Trophoblast cell (in vitro differentiated cells and primary cell): ENCODE measurements around the gene NLGN4Y.

ENCODE experiments used
- DNase-seq, 2 donors: peaks; one replicate each; pipeline ENCODE4 v3.0.0-alpha.2; 2016
- H2AFZ ChIP-seq: 2 replicates; pipeline ENCODE4 v1.6.1; 2013; ENCODE audit warnings: low read length, moderate library complexity, mild to moderate bottlenecking; ENCODE audit not compliant: insufficient read depth, poor library complexity
- H2AK5ac ChIP-seq: 2 replicates; pipeline ENCODE4 v1.6.1; 2013; ENCODE audit warnings: mild to moderate bottlenecking, low read length
- H2BK120ac ChIP-seq: 2 replicates; pipeline ENCODE4 v1.6.1; 2013; ENCODE audit warnings: low read length, mild to moderate bottlenecking, moderate library complexity; ENCODE audit not compliant: insufficient read depth, poor library complexity
- H2BK12ac ChIP-seq: 2 replicates; pipeline ENCODE4 v1.6.1; 2013; ENCODE audit warnings: mild to moderate bottlenecking, low read length, moderate library complexity
- H2BK5ac ChIP-seq: 2 replicates; pipeline ENCODE4 v1.6.1; 2013; ENCODE audit warnings: low read length, low read depth, moderate library complexity, mild to moderate bottlenecking; ENCODE audit not compliant: poor library complexity
- H3K14ac ChIP-seq: 2 replicates; pipeline ENCODE4 v1.6.1; 2013; ENCODE audit warnings: mild to moderate bottlenecking, low read length
- H3K18ac ChIP-seq: 2 replicates; pipeline ENCODE4 v1.6.1; 2013; ENCODE audit warnings: mild to moderate bottlenecking, low read length
- H3K23ac ChIP-seq: 2 replicates; pipeline ENCODE4 v1.6.1; 2013; ENCODE audit warnings: low read length
- H3K27ac ChIP-seq: 2 replicates; pipeline ENCODE4 v1.5.1; 2013; ENCODE audit warnings: low read depth, mild to moderate bottlenecking, inconsistent platforms, low read length, moderate library complexity
- H3K27me3 ChIP-seq: 2 replicates; pipeline ENCODE4 v1.6.1; 2013; ENCODE audit warnings: inconsistent platforms, mild to moderate bottlenecking, low read length, moderate library complexity; ENCODE audit not compliant: insufficient read depth
- H3K36me3 ChIP-seq, 2 experiments: 1 replicate in 1 of 2; 2 replicates in 1 of 2; pipeline ENCODE4 v1.6.1; 2013; ENCODE audit warnings: low read length in 2 of 2, mild to moderate bottlenecking in 2 of 2, moderate library complexity in 1 of 2; ENCODE audit not compliant: insufficient read depth in 2 of 2, control insufficient read depth in 1 of 2
- H3K4ac ChIP-seq: 2 replicates; pipeline ENCODE4 v1.6.1; 2013; ENCODE audit warnings: low read depth, mild to moderate bottlenecking, low read length, moderate library complexity
- H3K4me1 ChIP-seq, 2 experiments: 1 replicate in 1 of 2; 2 replicates in 1 of 2; pipeline ENCODE4 v1.6.1; 2013; ENCODE audit warnings: low read length in 2 of 2, mild to moderate bottlenecking in 2 of 2, moderate library complexity in 1 of 2; ENCODE audit not compliant: insufficient read depth in 2 of 2, control insufficient read depth in 1 of 2
- H3K4me2 ChIP-seq: 2 replicates; pipeline ENCODE4 v1.6.1; 2013; ENCODE audit warnings: inconsistent platforms, mild to moderate bottlenecking, low read length, moderate library complexity
- H3K4me3 ChIP-seq: 2 replicates; pipeline ENCODE4 v1.5.1; 2013; ENCODE audit warnings: mild to moderate bottlenecking, low read depth, low read length, inconsistent platforms
- H3K79me1 ChIP-seq: one replicate; pipeline ENCODE4 v1.6.1; 2013; ENCODE audit warnings: low read length
- H3K79me2 ChIP-seq: 2 replicates; pipeline ENCODE4 v1.6.1; 2013; ENCODE audit warnings: low read length, mild to moderate bottlenecking; ENCODE audit not compliant: control insufficient read depth, insufficient read depth, poor library complexity
- H3K9ac ChIP-seq: 2 replicates; pipeline ENCODE4 v1.6.1; 2013; ENCODE audit warnings: mild to moderate bottlenecking, low read length
- H3K9me3 ChIP-seq: 2 replicates; pipeline ENCODE4 v1.6.1; 2013; ENCODE audit warnings: low read depth, mild to moderate bottlenecking, control low read depth, inconsistent platforms, low read length; ENCODE audit not compliant: insufficient read depth
- H4K12ac ChIP-seq: 2 replicates; pipeline ENCODE4 v1.6.1; 2013; ENCODE audit warnings: low read depth, mild to moderate bottlenecking, low read length, moderate library complexity
- H4K8ac ChIP-seq: 2 replicates; pipeline ENCODE4 v1.6.1; 2013; ENCODE audit warnings: low read depth, mild to moderate bottlenecking, low read length, moderate library complexity
- H4K91ac ChIP-seq: one replicate; pipeline ENCODE4 v1.6.1; 2013; ENCODE audit warnings: low read depth, mild to moderate bottlenecking, low read length, moderate library complexity
- WGBS: extraction: QIAGEN DNeasy Blood & Tissue Kit; methylation state at CpG from one replicate; pipeline ENCODE4 v1.1.7; 2013; ENCODE audit warnings: missing lambda C conversion rate; ENCODE audit not compliant: insufficient read length, insufficient coverage; ENCODE audit errors: extremely low coverage; 5-methylcytosine and 5-hydroxymethylcytosine counted together

Gene NLGN4Y

GRCh38 chrY:14762903-14763302, 238.6 kb downstream of the NLGN4Y start:
- DNase-seq: no peak
- Histone ChIP-seq H3K79me1 (no peaks in the 10 kb centered on the region), H3K4me1 (no peaks in the 10 kb centered on the region), H3K79me2 (no peaks in the 10 kb centered on the region), H3K4me2 (no peak overlapping the region), H3K4me3 (no peak overlapping the region), H3K36me3 (no peaks in the 10 kb centered on the region), H4K12ac (no peak overlapping the region), H4K8ac (no peak overlapping the region), H3K4ac (no peak overlapping the region), H3K23ac (no peak overlapping the region), H3K18ac (no peak overlapping the region), H2AK5ac (no peak overlapping the region), H2BK5ac (no peak overlapping the region), H4K91ac (no peak overlapping the region), H3K27ac (no peak overlapping the region), H3K27me3 (no peaks in the 10 kb centered on the region), H2BK120ac (no peak overlapping the region), H3K9ac (no peak overlapping the region), H2BK12ac (no peak overlapping the region), H3K14ac (no peak overlapping the region), H2AFZ (no peak overlapping the region), H3K9me3 (no peaks in the 10 kb centered on the region)
- no CpG with 5 or more reads among the region's 1 CpG for WGBS

DNA sequence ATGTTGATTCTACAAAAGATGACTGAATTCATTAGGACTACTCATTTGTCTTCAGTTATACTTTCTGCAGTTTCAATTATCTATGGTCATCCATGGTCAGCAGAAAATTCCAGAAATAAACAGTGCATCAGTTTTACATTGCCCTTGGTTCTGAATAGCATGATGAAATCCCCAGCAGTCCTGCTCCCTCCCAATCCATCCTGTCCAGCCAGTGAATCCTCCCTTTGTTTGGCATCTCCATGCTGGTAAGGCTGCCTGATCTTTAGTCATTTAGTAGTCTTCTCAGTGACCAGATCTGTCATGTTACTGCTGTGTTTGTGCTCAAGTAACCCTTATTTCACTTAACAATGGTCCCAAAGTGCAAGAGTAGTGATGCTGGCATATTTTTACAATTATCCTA, 239.3 kb downstream of the NLGN4Y start:
- Histone ChIP-seq H2AFZ (no peak overlapping the region), H3K27me3 (no peaks in the 10 kb centered on the region), H4K91ac (no peak overlapping the region), H3K18ac (no peak overlapping the region), H3K27ac (no peak overlapping the region), H3K4me1 (no peaks in the 10 kb centered on the region), H4K12ac (no peak overlapping the region), H3K4me3 (no peak overlapping the region), H2BK12ac (no peak overlapping the region), H3K14ac (no peak overlapping the region), H3K4ac (no peak overlapping the region), H2BK120ac (no peak overlapping the region), H3K23ac (no peak overlapping the region), H3K4me2 (no peak overlapping the region), H2BK5ac (no peak overlapping the region), H3K79me1 (no peaks in the 10 kb centered on the region), H4K8ac (no peak overlapping the region), H2AK5ac (no peak overlapping the region), H3K36me3 (no peaks in the 10 kb centered on the region), H3K9me3 (no peaks in the 10 kb centered on the region), H3K9ac (no peak overlapping the region), H3K79me2 (no peaks in the 10 kb centered on the region)
- no peak for DNase-seq

DNA sequence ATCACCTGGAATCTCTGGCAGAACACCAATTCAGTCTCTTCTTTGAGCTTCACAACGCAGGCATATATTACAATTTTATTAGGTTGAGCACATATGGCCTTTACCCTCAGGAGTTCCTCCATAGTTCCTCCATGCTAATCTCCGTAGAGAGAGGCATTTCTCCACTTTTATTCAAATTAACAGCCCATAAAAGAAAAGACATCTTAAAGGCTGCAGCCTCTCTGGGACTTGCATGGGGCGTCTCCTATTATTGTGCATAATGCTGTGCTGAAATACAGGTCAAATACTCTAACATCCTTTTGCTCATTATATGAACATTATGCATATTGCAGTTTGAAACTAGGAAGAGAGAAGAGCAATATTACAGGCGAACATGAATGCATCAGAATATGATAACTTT, 253.9 kb downstream of the NLGN4Y start:
- Histone ChIP-seq H3K79me2 (no peaks in the 10 kb centered on the region), H2AK5ac (no peak overlapping the region), H3K27ac (no peak overlapping the region), H3K9me3 (no peaks in the 10 kb centered on the region), H3K14ac (no peak overlapping the region), H2BK5ac (no peak overlapping the region), H3K27me3 (no peaks in the 10 kb centered on the region), H3K18ac (no peak overlapping the region), H3K4me3 (no peak overlapping the region), H3K4me1 (no peaks in the 10 kb centered on the region), H3K23ac (no peak overlapping the region), H2BK12ac (no peak overlapping the region), H4K8ac (no peak overlapping the region), H3K4ac (no peak overlapping the region), H3K79me1 (no peaks in the 10 kb centered on the region), H2BK120ac (no peak overlapping the region), H3K9ac (no peak overlapping the region), H3K36me3 (no peaks in the 10 kb centered on the region), H3K4me2 (no peak overlapping the region), H4K12ac (no peak overlapping the region), H4K91ac (no peak overlapping the region), H2AFZ (no peak overlapping the region)
- DNase-seq: no peak
- WGBS: no CpG with 5 or more reads among the region's 4 CpGs

GRCh38 chrY:14793104-14793503, 268.8 kb downstream of the NLGN4Y start:
- H4K8ac ChIP-seq: no peak overlapping the region
- H3K79me1 ChIP-seq: no peaks in the 10 kb centered on the region
- no peak overlapping the region for H3K18ac ChIP-seq
- H2BK12ac ChIP-seq: no peak overlapping the region
- DNase-seq: no peak
- H3K9ac ChIP-seq: no peak overlapping the region
- no peak overlapping the region for H4K91ac ChIP-seq
- H2AFZ ChIP-seq: no peak overlapping the region
- H2BK120ac ChIP-seq: no peak overlapping the region
- no peaks in the 10 kb centered on the region for H3K79me2 ChIP-seq
- no peak overlapping the region for H3K4me3 ChIP-seq
- WGBS: no CpG with 5 or more reads among the region's 4 CpGs
- no peak overlapping the region for H3K27ac ChIP-seq
- no peaks in the 10 kb centered on the region for H3K27me3 ChIP-seq
- H3K23ac ChIP-seq: no peak overlapping the region
- H3K14ac ChIP-seq: no peak overlapping the region
- no peak overlapping the region for H3K4ac ChIP-seq
- no peaks in the 10 kb centered on the region for H3K36me3 ChIP-seq
- H3K4me2 ChIP-seq: no peak overlapping the region
- H3K9me3 ChIP-seq: no peaks in the 10 kb centered on the region
- H3K4me1 ChIP-seq: no peaks in the 10 kb centered on the region
- no peak overlapping the region for H2AK5ac ChIP-seq
- no peak overlapping the region for H4K12ac ChIP-seq
- no peak overlapping the region for H2BK5ac ChIP-seq

DNA sequence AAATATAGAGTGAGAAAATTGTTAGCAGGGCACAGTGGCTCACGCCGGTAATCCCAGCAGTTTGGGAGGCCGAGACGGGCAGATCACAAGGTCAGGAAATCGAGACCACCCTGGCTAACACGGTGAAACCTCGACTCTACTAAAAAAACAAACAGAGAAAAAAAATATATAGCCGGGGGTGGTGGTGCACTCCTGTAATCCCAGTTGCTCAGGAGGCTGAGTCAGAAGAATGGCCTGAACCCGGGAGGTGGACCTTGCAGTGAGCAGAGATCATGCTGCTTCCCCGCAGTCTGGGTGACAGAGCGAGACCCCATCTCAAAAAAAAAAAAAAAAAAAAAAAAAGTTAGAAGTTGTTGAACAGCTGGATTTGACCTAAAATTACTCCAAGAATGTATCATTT, 269.3 kb downstream of the NLGN4Y start:
- H3K4me3 ChIP-seq: no peak overlapping the region
- H3K36me3 ChIP-seq: no peaks in the 10 kb centered on the region
- no peak overlapping the region for H2BK120ac ChIP-seq
- H2AK5ac ChIP-seq: no peak overlapping the region
- no peak overlapping the region for H3K23ac ChIP-seq
- H3K9ac ChIP-seq: no peak overlapping the region
- H3K9me3 ChIP-seq: no peaks in the 10 kb centered on the region
- H3K27ac ChIP-seq: no peak overlapping the region
- H2BK5ac ChIP-seq: no peak overlapping the region
- H4K12ac ChIP-seq: no peak overlapping the region
- H3K4me2 ChIP-seq: no peak overlapping the region
- no peak overlapping the region for H2BK12ac ChIP-seq
- no peak overlapping the region for H2AFZ ChIP-seq
- no peak overlapping the region for H4K8ac ChIP-seq
- H3K27me3 ChIP-seq: no peaks in the 10 kb centered on the region
- no peak overlapping the region for H3K14ac ChIP-seq
- no peak for DNase-seq
- no peak overlapping the region for H3K18ac ChIP-seq
- no CpG with 5 or more reads among the region's 11 CpGs for WGBS
- no peaks in the 10 kb centered on the region for H3K79me1 ChIP-seq
- H4K91ac ChIP-seq: no peak overlapping the region
- no peaks in the 10 kb centered on the region for H3K79me2 ChIP-seq
- H3K4ac ChIP-seq: no peak overlapping the region
- H3K4me1 ChIP-seq: no peaks in the 10 kb centered on the region
